HEK293 (cell line): ENCODE measurements around the gene OCRL.

ENCODE experiments used
- CTCF ChIP-seq: fragments of 450-650 bp; formaldehyde crosslinking; IDR thresholded peaks from 2 replicates; pipeline ENCODE4 v1.5.1; 2016; ENCODE audit warnings: missing biosample characterization, missing genetic modification characterization
- HOXD13 ChIP-seq: sonication (generic); formaldehyde crosslinking; IDR thresholded peaks from 2 replicates; pipeline ENCODE4 v1.8.0; 2022; ENCODE audit warnings: missing genetic modification reagents, borderline replicate concordance
- SALL2 ChIP-seq: fragments of 450-650 bp; formaldehyde crosslinking; IDR thresholded peaks from 2 replicates; pipeline ENCODE4 v1.5.0; 2017; ENCODE audit warnings: missing biosample characterization, mild to moderate bottlenecking, missing genetic modification characterization, borderline replicate concordance
- ZBTB26 ChIP-seq: fragments of 450-650 bp; formaldehyde crosslinking; optimal IDR thresholded peaks from 2 replicates; pipeline ENCODE3; 2016; ENCODE audit warnings: missing biosample characterization, mild to moderate bottlenecking, missing genetic modification characterization
- ZNF138 ChIP-seq: fragments of 450-650 bp; formaldehyde crosslinking; IDR thresholded peaks from 2 replicates; pipeline ENCODE4 v1.5.1; 2016; ENCODE audit warnings: missing biosample characterization, missing genetic modification characterization, borderline replicate concordance
- ZNF311 ChIP-seq: fragments of 450-650 bp; formaldehyde crosslinking; IDR thresholded peaks from 2 replicates; pipeline ENCODE4 v1.5.1; 2017; ENCODE audit warnings: missing biosample characterization, missing genetic modification characterization, borderline replicate concordance
- ZNF660 ChIP-seq: fragments of 450-650 bp; IDR thresholded peaks from 2 replicates; pipeline ENCODE4 v1.5.1; 2018; ENCODE audit warnings: missing biosample characterization, mild to moderate bottlenecking, missing genetic modification characterization
- ZNF792 ChIP-seq: fragments of 450-650 bp; formaldehyde crosslinking; IDR thresholded peaks from 2 replicates; pipeline ENCODE4 v1.5.1; 2016; ENCODE audit warnings: missing biosample characterization, missing genetic modification characterization
- ZSCAN16 ChIP-seq: fragments of 450-650 bp; formaldehyde crosslinking; IDR thresholded peaks from 2 replicates; pipeline ENCODE4 v1.5.1; 2016; ENCODE audit warnings: missing biosample characterization, missing genetic modification characterization

DNA sequence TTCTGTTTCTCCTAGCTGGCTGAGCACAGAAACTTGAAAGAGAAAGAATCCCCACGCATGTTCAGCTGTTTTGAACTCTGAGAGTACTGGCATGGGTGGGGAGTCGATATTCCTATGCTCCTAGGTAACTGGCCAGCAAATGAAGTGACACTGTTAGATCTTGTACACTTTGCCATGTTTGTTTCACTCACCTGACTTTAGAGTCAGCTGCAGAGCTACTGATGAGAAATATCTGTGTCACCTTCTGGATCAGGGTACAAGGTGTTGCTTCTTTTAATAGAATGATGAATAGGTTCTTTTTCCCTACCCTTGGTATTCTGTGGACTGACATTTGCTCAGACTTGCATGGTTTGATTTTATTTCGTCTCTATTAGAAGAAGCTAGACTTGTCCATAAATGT lies 28.3 kb downstream of the OCRL start:
- TF ChIP-seq ZNF311 (tag by site-specific recombination) (no peak), ZNF138 (tag by site-specific recombination) (no peak), CTCF (tag by site-specific recombination) (no peak), HOXD13 (CRISPR knock-in tag) (no peak), ZNF660 (tag by site-specific recombination) (no peak), ZNF792 (no peak), ZBTB26 (tag by site-specific recombination) (no peak), SALL2 (tag by site-specific recombination) (no peak), ZSCAN16 (tag by site-specific recombination) (no peak)
